A549 (cell line): Measurements from ENCODE around the gene TSKS. TPM values are rescaled to one million over a fixed set of nuclear protein-coding genes. Genes with fewer than 3 reads are reported as not detected.

Experiments used
- ATAC-seq, 2 experiments: fragments of 200-7000 bp in 1 of 2; fragments of >200 bp in 1 of 2; cut with Nextera tagmentation in 1 of 2; cut with Tn5 transposase in 1 of 2; 3 replicates each; pipeline versions ENCODE4 v1.8.0 to v1.9.1; 2018 to 2020; ENCODE audit warnings: mild to moderate bottlenecking in 1 of 2, moderate library complexity in 1 of 2
- CTCF ChIA-PET: fragments of 300-600 bp; sonication (Branson Sonifier 250); formaldehyde crosslinking; extraction: SDS; loops from one replicate; lab custom pipeline; 2021; ENCODE audit warnings: antibody characterized with exemption, inconsistent platforms; lab: Yijun Ruan, JAX
- POLR2A ChIA-PET: fragments of 350-600 bp; formaldehyde crosslinking; extraction: SDS; loops from one replicate; lab custom pipeline; 2021; ENCODE audit warnings: antibody characterized with exemption, inconsistent platforms; lab: Yijun Ruan, JAX
- DNase-seq, 2 experiments: peaks; one replicate each; pipeline versions ENCODE4 v3.0.0 to v3.0.0-alpha.2; 2011 to 2016; ENCODE audit warnings: low read depth in 1 of 2, low spot score in 1 of 2
- FAIRE-seq: peaks from 2 replicates; lab custom pipeline; 2011; peaks lifted over from hg19 to GRCh38; lab: Jason Lieb, UNC
- H3K27ac ChIP-seq, 2 experiments: fragments of >200 bp; sonication (Bioruptor Twin); formaldehyde crosslinking; 3 replicates each; pipeline ENCODE4 v1.5.1; 2016 to 2017
- H3K4me1 ChIP-seq: fragments of >200 bp; sonication (Bioruptor Twin); formaldehyde crosslinking; 3 replicates; pipeline ENCODE4 v1.6.1; 2016
- H3K4me2 ChIP-seq: fragments of >200 bp; sonication (Bioruptor Twin); formaldehyde crosslinking; 3 replicates; pipeline ENCODE4 v1.6.1; 2016
- H3K4me3 ChIP-seq: fragments of >200 bp; sonication (Bioruptor Twin); formaldehyde crosslinking; 3 replicates; pipeline ENCODE4 v1.5.1; 2016
- H3K9me3 ChIP-seq: fragments of >200 bp; sonication (Bioruptor Twin); formaldehyde crosslinking; 3 replicates; pipeline ENCODE4 v1.6.1; 2016
- CHD4 ChIP-seq: fragments of 200-600 bp; sonication (generic); IDR thresholded peaks from 2 replicates; pipeline ENCODE4 v1.6.1; 2016; ENCODE audit warnings: antibody characterized with exemption, mild to moderate bottlenecking, borderline replicate concordance
- CTCF ChIP-seq: fragments of >200 bp; sonication (Bioruptor Twin); formaldehyde crosslinking; IDR thresholded peaks from 3 replicates; pipeline ENCODE4 v1.5.1; 2016
- FOSB ChIP-seq: fragments of 250-450 bp; sonication (Bioruptor Pico); IDR thresholded peaks from 2 replicates; pipeline ENCODE4 v1.5.0; 2020; ENCODE audit warnings: mild to moderate bottlenecking, moderate library complexity
- FOXS1 ChIP-seq: fragments of 250-450 bp; sonication (Bioruptor Pico); IDR thresholded peaks from 2 replicates; pipeline ENCODE4 v1.5.0; 2020; ENCODE audit warnings: mild to moderate bottlenecking, moderate library complexity
- HES2 ChIP-seq: fragments of >200 bp; sonication (Bioruptor Twin); formaldehyde crosslinking; IDR thresholded peaks from 2 replicates; pipeline ENCODE4 v1.6.1; 2016
- HEYL ChIP-seq: fragments of 250-450 bp; sonication (Bioruptor Pico); IDR thresholded peaks from 2 replicates; pipeline ENCODE4 v1.8.0; 2021; ENCODE audit warnings: mild to moderate bottlenecking, moderate library complexity
- JUN ChIP-seq, 2 experiments: fragments of >200 bp; sonication (Bioruptor Twin); formaldehyde crosslinking; IDR thresholded peaks; 2 replicates in 1 of 2; 3 replicates in 1 of 2; pipeline ENCODE4 v1.6.1; 2016 to 2017
- KDM1A ChIP-seq: fragments of 200-600 bp; sonication (generic); IDR thresholded peaks from 2 replicates; pipeline ENCODE4 v1.6.1; 2016; ENCODE audit warnings: low read depth, mild to moderate bottlenecking
- MAFK ChIP-seq: fragments of 450-650 bp; IDR thresholded peaks from 2 replicates; pipeline ENCODE4 v1.6.1; 2014; ENCODE audit not compliant: partially characterized antibody
- MAX ChIP-seq: IDR thresholded peaks from 2 replicates; pipeline ENCODE4 v1.6.1; 2012
- PHF8 ChIP-seq: fragments of 200-600 bp; sonication (generic); IDR thresholded peaks from 2 replicates; pipeline ENCODE4 v1.6.1; 2016; ENCODE audit warnings: low read depth, mild to moderate bottlenecking, antibody characterized with exemption, moderate library complexity, borderline replicate concordance
- POLR2A ChIP-seq: IDR thresholded peaks from 2 replicates; pipeline ENCODE4 v1.6.1; 2012; ENCODE audit warnings: mild to moderate bottlenecking, low read length
- RAD21 ChIP-seq, 2 experiments: fragments of >200 bp in 1 of 2; sonication (Bioruptor Twin) in 1 of 2; formaldehyde crosslinking in 1 of 2; IDR thresholded peaks in 1 of 2; conservative IDR thresholded peaks in 1 of 2; 2 replicates in 1 of 2; 3 replicates in 1 of 2; pipeline ENCODE4 v1.6.1; 2012 to 2018; ENCODE audit warnings: inconsistent platforms in 1 of 2
- RARB ChIP-seq: fragments of 250-450 bp; sonication (Bioruptor Pico); IDR thresholded peaks from 2 replicates; pipeline ENCODE4 v1.8.0; 2021; ENCODE audit warnings: mild to moderate bottlenecking, moderate library complexity
- RCOR1 ChIP-seq: fragments of 150-350 bp; IDR thresholded peaks from 2 replicates; pipeline ENCODE4 v1.6.1; 2014; ENCODE audit warnings: antibody characterized with exemption, low read length, low read depth
- SMC3 ChIP-seq: fragments of >200 bp; sonication (Bioruptor Twin); formaldehyde crosslinking; IDR thresholded peaks from 3 replicates; pipeline ENCODE4 v1.6.1; 2018; ENCODE audit warnings: inconsistent platforms
- SREBF2 ChIP-seq: fragments of 450-650 bp; IDR thresholded peaks from 2 replicates; pipeline ENCODE4 v1.6.1; 2014; ENCODE audit warnings: mild to moderate bottlenecking, moderate library complexity
- TFCP2L1 ChIP-seq: fragments of 250-450 bp; sonication (Bioruptor Pico); IDR thresholded peaks from 2 replicates; pipeline ENCODE4 v1.5.0; 2021; ENCODE audit warnings: mild to moderate bottlenecking
- TP53 ChIP-seq: fragments of 250-450 bp; sonication (Bioruptor Pico); IDR thresholded peaks from 2 replicates; pipeline ENCODE4 v1.5.0; 2021; ENCODE audit warnings: mild to moderate bottlenecking, moderate library complexity
- ZFP36 ChIP-seq: fragments of 450-650 bp; IDR thresholded peaks from 2 replicates; pipeline ENCODE4 v1.6.1; 2014; ENCODE audit warnings: borderline replicate concordance; ENCODE audit not compliant: partially characterized antibody
- ZNF302 ChIP-seq: fragments of 250-450 bp; sonication (Bioruptor Pico); IDR thresholded peaks from 2 replicates; pipeline ENCODE4 v1.9.0; 2021; ENCODE audit warnings: inconsistent platforms, mild to moderate bottlenecking, moderate library complexity
- WGBS: methylation state at CpG from one replicate; pipeline ENCODE4 v1.1.6; 2017; ENCODE audit errors: missing lambda C conversion rate; 5-methylcytosine and 5-hydroxymethylcytosine counted together
- polyA plus RNA-seq, 4 experiments: library from polyadenylated mRNA; depleted of rRNA in 3 of 4; stranded (reverse); fragments of >200 nt; fragmentation: RNase III in 1 of 4; extraction: RNeasy Plus Mini Kit Qiagen cat#74134 plus additional on column Dnase treatment in 1 of 4; gene quantifications; 2 replicates in 3 of 4; 3 replicates in 1 of 4; pipeline ENCODE4 v1.2.3, GENCODE V29; 2011 to 2017

The TSKS gene
- polyA plus RNA-seq, 2 of the 4 experiments (the other 2 are of a cell fraction), result not detected

DNA sequence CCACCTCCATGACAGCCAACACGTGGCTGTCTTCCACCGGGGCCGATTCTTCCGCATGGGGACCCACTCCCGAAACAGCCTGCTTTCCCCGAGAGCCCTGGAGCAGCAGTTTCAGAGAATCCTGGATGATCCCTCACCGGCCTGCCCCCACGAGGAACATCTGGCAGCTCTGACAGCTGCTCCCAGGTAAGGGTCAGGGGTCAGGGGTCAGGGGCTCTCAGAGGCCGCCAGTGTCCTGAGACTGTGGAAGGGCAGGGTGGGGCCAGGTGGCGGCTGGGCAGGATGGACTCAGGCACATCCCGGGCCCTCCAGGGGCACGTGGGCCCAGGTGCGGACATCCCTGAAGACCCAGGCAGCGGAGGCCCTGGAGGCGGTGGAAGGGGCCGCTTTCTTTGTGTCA, 57.2 kb downstream of the TSKS start:
- ATAC-seq, result no peak
- H3K4me2 ChIP-seq, result no peak overlapping the region
- no peak for FAIRE-seq
- POLR2A ChIA-PET, result no interaction called here
- no peak for DNase-seq
- 79% methylated on average over 12 of the region's 16 CpGs for WGBS
- CTCF ChIA-PET, result interaction anchor here (5.9 kb wide), 1 partner anchor 11 kb away, joined by 29 read pairs; no protein-coding TSS in a partner anchor
- H3K9me3 ChIP-seq, result no peaks in the 10 kb centered on the region
- H3K4me3 ChIP-seq, result no peak overlapping the region
- H3K4me1 ChIP-seq, result peaks cover 6% of the 10 kb centered on the region; the same call in 1 of the 3 replicates
- TF ChIP-seq JUN (IDR thresholded peaks at IDR 0.05) (no peak), HES2 (no peak), HEYL (no peak), FOXS1 (CRISPR knock-in tag) (no peak), ZFP36 (no peak)
- TF ChIP-seq, all 56 proteins: peak for 0
- no peak overlapping the region for H3K27ac ChIP-seq

DNA sequence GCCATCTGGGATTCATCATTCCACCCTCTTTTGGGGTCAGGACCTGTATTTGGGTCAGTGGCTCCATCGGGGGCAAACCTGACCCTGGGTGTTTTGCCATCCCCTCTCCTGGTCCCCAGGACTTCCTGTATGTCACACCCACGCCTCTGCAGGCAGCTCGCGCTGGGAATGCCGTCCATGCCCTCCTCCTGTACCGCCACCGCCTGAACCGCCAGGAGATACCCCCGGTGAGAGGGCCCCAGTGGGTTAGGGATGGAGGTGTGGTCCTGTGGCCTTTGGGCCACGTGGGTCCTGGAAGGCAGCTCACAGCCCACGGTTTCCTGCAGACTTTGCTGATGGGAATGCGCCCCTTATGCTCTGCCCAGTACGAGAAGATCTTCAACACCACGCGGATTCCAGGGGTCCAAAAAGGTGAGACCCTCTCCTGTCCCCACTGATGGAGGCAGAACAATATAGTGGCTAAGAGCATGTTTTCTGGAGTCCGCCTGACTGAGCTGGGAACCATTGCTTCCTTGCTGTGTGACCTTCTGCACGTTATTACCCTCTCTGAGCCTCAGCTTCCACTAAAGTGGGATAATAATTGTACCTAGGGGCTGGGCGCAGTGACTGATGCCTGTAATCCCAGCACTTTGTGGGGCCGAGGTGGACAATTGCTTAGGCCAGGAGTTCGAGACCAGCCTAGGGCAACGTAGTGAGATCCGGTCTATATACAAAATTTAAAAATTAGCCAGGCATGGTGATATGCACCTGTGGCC, 58.0 kb downstream of the TSKS start:
- CTCF ChIA-PET, result interaction anchor here (0.7 to 5.9 kb wide), 4 partner anchors 8 to 15 kb away, joined by 3 to 29 read pairs (median 4); no protein-coding TSS in a partner anchor
- WGBS, result 83% methylated on average over 22 of the region's 22 CpGs
- no peak for FAIRE-seq

DNA sequence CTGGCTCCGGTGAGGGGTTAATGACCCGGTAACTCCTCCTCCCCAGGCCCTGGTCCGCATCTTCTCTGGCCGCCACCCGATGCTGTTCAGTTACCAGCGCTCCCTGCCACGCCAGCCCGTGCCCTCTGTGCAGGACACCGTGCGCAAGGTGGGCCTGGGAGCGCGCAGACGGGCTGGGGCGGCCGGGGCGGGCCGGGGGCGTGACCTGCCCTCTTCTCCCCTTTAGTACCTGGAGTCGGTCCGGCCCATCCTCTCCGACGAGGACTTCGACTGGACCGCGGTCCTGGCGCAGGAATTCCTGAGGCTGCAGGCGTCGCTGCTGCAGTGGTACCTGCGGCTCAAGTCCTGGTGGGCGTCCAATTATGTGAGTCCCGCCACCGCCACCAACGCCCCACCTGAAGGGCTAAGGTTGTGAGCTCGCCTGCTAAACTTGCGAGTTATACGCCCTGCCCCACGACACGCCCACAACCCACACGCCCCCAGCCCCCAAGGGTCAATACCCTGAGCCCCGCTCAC, 61.8 kb downstream of the TSKS start:
- ChIA-PET POLR2A (no interaction called here), CTCF (interaction anchor here (1.2 to 1.6 kb wide), 2 partner anchors 15 to 157 kb away, joined by 4 read pairs; no protein-coding TSS in a partner anchor)
- TF ChIP-seq CTCF, result 0 out of 3 replicates have a peak, but pooled peaks have one; percentile 9
- no peak for TF ChIP-seq ZNF302 (CRISPR knock-in tag)
- TF ChIP-seq RAD21 (conservative IDR thresholded peaks at IDR 0.05 in 1 of 2, IDR thresholded peaks at IDR 0.05 in 1 of 2), result 0 out of 5 replicates have a peak, but pooled peaks of 1 of the 2 experiments have one; percentile 16
- peak overlapping the region in 1 of 2 experiments; percentile 66; a peak in 3 of 6 replicates for H3K27ac ChIP-seq
- ATAC-seq, result peak; percentile 57 to 73
- peak overlapping the region; percentile 91 for H3K4me2 ChIP-seq
- 16% methylated on average over 38 of the region's 40 CpGs for WGBS
- FAIRE-seq, result no peak
- peaks cover 6% of the 10 kb centered on the region; the same call in 1 of the 3 replicates for H3K4me1 ChIP-seq
- H3K4me3 ChIP-seq, result peak overlapping the region; percentile 31
- no peaks in the 10 kb centered on the region for H3K9me3 ChIP-seq
- DNase-seq, result no peak

More for the DNA sequence above, 58.0 kb downstream of the TSKS start:
- no peak for ATAC-seq
- TF ChIP-seq HES2 (no peak), KDM1A (0 out of 2 replicates have a peak, but pooled peaks have one; percentile 51), ZFP36 (peak; percentile 79)
- Histone ChIP-seq H3K4me1 (peaks cover 6% of the 10 kb centered on the region; the same call in 1 of the 3 replicates), H3K9me3 (no peaks in the 10 kb centered on the region), H3K4me2 (no peak overlapping the region), H3K27ac (no peak overlapping the region), H3K4me3 (no peak overlapping the region)
- POLR2A ChIA-PET, result no interaction called here
- DNase-seq, result no peak

- DNase-seq, result no peak
- no peak for FAIRE-seq
- no peak for TF ChIP-seq PHF8
- TF ChIP-seq RAD21 (conservative IDR thresholded peaks at IDR 0.05 in 1 of 2, IDR thresholded peaks at IDR 0.05 in 1 of 2), result no peak
- no peak for TF ChIP-seq SREBF2
- no peak for TF ChIP-seq RARB (CRISPR knock-in tag)
- no peak for TF ChIP-seq FOSB (CRISPR knock-in tag)
- TF ChIP-seq SMC3, result no peak
- no peak for TF ChIP-seq TP53 (CRISPR knock-in tag)
- TF ChIP-seq MAX, result no peak
- TF ChIP-seq POLR2A, result no peak
- no peak for TF ChIP-seq MAFK
- TF ChIP-seq RCOR1, result no peak
- TF ChIP-seq TFCP2L1 (CRISPR knock-in tag), result no peak
- no peak for TF ChIP-seq CHD4
- TF ChIP-seq FOXS1 (CRISPR knock-in tag), result no peak
- no peaks in the 10 kb centered on the region for H3K9me3 ChIP-seq
- no peak overlapping the region for H3K27ac ChIP-seq
- POLR2A ChIA-PET, result interaction anchor here (0.7 kb wide), 1 partner anchor 205 kb away, joined by 3 read pairs; no protein-coding TSS in a partner anchor
- WGBS, result 54% methylated on average over 11 of the region's 11 CpGs
- H3K4me3 ChIP-seq, result no peak overlapping the region
- H3K4me1 ChIP-seq, result peaks cover 6% of the 10 kb centered on the region; the same call in 1 of the 3 replicates
- CTCF ChIA-PET, result interaction anchor here (1.0 to 4.9 kb wide), 7 partner anchors 10 to 60 kb away, joined by 3 to 42 read pairs (median 4); no protein-coding TSS in a partner anchor
- peak overlapping the region; percentile 91; the same call in 1 of the 3 replicates for H3K4me2 ChIP-seq
- peak; percentile 48 to 62; a peak in 4 of 6 replicates for ATAC-seq
Measured at GRCh38 chr19:49700563-49700962, 62.5 kb downstream of the TSKS start.
